GM20431 (cell line): ENCODE data around the gene POU6F2.

Experiments
- in situ Hi-C: fragments of 300-500 bp; cut with MseI, MboI; formaldehyde crosslinking; loops from one replicate; pipeline ENCODE4 v1.15.0; 2020; ENCODE audit warnings: low sequenced_read_pairs; ENCODE audit not compliant: unreplicated experiment

Gene POU6F2

GRCh38 chr7:39459636-39460035 is 481.9 kb downstream of the POU6F2 start:
- in situ Hi-C loops = loop anchor here (25.0 kb wide), 1 partner anchor 522 kb away; no protein-coding TSS in a partner anchor

DNA sequence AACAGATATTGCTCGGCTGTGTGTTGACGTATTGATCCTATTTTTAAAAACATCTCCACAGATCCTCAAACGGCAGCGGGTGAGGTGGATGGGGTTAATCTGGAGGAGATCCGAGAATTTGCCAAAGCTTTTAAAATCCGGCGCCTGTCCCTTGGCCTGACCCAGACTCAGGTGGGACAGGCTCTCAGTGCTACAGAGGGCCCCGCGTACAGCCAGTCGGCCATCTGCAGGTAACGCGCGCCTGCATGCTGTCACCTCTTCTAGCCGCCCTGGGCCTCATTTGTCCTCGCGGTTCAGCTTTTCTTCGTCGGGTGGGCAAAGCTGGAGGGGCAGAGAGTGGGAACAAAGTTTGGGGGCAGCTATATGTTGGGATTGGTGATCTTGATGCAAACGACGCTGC is 482.8 kb downstream of the POU6F2 start:
- in situ Hi-C loops = loop anchor here (25.0 kb wide), 1 partner anchor 523 kb away; no protein-coding TSS in a partner anchor

DNA sequence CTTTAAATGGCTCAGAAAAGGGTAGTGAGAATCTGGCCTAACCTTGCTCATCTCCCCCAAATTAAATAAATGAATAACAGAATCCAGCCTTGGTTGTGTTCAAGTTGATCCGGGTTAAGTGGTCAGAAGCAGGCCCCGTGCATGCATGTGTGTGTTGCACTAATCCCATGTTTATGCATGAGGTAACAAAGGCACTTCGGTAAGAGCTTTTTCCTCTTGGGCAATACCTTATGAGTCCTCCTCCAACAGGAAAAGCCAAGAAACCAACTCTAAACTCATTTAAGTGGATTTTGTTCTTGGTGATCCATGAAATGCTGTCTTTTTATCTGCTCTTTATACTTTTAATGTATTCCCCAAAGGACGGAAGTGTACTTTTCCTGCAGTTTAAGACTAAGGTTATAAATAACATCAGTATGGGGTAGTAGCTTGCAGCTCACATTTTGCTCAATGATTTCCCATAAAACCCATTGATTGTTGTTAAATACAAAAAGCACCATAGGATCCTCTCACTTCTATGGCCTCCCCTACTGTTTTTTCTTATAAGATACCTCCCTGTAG is 483.6 kb downstream of the POU6F2 start:
- in situ Hi-C loops = loop anchor here (25.0 kb wide), 1 partner anchor 524 kb away; no protein-coding TSS in a partner anchor

DNA sequence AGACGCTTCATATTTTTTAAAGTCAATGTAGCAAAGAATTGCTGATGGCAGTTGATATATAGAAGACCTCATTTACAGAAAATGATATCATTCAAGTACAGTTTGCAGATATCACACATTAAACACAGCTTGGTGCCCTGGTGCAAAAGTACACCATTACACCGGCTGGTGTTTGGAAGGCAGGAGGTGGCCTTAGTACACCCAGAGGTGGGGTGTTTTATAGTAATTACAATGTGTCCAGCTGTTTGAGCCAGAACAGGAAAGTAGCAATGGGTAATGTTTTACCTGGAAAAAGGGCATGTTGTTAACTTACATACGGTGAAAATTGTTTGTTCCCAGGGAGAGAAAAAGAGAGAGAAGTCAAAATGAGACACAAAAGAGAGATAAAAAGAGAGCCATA is 485.5 kb downstream of the POU6F2 start:
- in situ Hi-C loops = loop anchor here (25.0 kb wide), 1 partner anchor 526 kb away; no protein-coding TSS in a partner anchor

DNA sequence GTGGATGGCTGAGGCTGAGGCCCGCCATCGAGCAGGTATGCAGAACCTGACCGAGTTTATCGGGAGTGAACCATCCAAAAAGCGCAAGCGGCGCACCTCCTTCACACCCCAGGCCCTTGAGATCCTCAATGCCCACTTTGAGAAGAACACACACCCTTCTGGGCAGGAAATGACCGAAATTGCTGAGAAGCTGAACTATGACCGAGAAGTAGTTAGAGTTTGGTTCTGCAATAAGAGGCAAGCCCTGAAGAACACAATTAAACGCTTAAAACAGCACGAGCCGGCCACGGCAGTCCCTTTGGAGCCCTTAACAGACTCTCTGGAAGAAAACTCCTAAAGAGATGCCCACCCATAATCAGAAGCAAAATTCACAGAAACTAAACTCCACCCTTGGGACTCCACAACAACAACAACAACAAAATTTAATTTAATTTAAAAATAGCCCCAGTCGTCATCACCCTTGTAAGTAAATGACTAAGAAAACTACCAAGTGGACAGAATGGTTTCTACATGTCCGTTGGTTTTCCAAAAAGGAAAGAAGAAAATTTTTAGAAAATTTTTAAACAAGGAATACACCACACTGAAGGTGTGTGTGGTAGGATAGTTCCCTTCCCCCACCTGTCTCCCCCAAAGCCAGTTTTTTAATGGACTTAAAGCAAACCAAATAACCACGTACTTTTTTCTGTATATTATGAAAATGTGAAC is 486.8 kb downstream of the POU6F2 start:
- in situ Hi-C loops = loop anchor here (25.0 kb wide), 1 partner anchor 527 kb away; no protein-coding TSS in a partner anchor

DNA sequence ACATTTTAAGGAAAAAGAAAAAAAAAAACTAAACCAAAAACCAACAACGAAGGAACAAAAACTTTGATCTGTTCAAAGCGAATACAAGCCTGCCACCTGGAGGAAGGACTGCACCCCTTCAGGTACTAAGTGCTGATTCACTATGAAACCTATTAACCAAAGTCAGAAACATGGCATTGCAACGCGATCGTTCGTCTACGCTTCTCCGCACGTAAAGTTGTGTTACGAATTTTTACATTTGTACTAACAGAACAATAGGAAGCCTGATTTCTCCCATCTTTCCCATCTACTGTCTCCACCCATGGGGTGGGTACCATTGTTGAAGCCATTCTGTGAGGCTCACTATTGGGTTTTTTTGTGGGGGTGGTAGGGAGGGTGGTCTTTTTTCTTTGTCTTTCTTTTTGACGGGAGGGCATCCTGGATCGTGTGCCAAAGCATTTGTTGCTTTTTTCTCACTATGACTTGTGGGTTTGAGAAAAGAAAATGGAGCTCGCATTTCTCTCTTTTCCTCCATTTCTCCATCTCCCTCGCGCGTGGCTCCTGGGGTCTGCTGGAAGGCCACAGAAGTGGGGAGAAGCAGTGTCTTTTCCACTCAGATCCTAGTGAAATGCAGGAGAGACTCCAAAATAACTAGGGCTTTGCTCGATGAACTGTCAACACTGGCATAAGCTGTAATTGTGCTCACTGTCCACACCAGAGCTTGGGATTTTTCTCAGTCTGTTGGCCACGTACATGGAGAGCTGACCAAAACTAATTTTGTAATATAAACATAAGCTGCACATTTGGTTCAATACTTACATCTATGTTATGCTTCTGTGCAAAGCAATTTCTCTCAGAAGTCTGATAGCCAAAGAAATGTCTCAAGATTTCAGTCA is 487.6 kb downstream of the POU6F2 start:
- in situ Hi-C loops = loop anchor here (25.0 kb wide), 1 partner anchor 528 kb away; no protein-coding TSS in a partner anchor

DNA sequence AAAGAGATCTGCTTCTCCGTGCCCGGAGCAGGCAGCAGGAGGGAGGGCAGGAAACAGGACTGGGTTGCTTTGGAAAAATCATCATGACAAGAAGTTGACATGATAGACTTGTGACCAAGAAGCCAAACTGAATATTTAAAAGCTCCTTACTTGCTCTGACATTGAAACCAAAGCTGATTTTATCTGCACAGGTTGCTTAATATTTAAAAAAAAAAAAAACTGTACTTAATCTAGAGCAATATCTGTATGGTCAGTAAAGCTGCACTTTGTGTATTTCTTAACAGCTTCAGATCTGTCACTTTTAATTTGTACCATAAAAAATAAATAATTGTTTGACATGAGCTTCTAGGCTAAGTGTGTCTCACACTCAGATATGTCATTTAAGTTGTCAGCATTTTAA is 490.6 kb downstream of the POU6F2 start:
- in situ Hi-C loops = loop anchor here (25.0 kb wide), 1 partner anchor 531 kb away; no protein-coding TSS in a partner anchor

DNA sequence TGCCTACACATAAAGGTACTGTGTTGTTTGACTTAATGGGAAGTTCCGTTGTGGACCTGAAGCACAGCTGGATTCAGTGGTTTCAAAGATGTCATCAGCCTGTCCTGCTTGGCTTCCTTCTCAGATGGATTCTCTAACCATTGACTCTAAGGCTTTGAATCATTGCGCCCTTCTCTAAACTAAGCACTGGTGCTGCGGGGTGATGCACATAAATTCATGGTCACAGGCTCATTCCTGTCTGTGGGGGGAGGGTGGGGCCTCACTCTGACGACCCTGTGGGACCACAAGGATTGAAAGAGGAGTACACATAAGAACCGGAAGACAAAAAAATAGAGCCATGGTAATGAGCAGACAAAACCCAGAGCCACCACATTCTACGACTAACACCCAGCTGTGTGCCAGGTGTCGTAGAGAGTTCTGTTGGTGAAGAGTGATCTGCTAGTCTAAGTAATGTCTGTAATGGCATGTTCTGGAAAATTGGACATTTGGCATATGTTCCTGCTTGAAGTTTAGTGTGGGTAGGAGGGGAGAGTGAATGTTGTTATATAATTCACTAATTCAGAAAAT is 491.2 kb downstream of the POU6F2 start:
- in situ Hi-C loops = loop anchor here (25.0 kb wide), 1 partner anchor 532 kb away; no protein-coding TSS in a partner anchor

GRCh38 chr7:39480901-39481300 is 503.2 kb downstream of the POU6F2 start:
- in situ Hi-C loops = no loop called here

- in situ Hi-C loops = no loop called here
Observed at GRCh38 chr7:39488467-39489393, 511.0 kb downstream of the POU6F2 start.

DNA sequence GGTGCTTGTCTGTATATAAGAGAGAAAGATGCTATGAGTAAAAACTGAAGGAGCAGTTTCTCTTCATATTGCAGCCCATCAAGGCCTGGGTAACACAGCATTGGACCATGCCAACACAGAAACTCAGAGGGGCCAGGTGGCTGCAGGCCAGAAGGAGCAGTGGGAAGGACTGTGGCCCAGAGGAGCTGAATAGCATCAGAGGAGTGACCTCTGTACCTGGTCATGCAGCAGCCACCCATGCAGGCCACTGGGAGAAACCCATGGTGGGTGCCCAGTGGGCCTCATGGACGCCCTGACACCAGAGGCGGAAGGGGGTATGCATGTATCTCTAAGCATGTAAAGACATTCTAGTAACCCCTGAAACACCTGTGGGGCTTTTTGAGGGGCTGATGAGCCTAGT is 512.6 kb downstream of the POU6F2 start:
- in situ Hi-C loops = no loop called here

DNA sequence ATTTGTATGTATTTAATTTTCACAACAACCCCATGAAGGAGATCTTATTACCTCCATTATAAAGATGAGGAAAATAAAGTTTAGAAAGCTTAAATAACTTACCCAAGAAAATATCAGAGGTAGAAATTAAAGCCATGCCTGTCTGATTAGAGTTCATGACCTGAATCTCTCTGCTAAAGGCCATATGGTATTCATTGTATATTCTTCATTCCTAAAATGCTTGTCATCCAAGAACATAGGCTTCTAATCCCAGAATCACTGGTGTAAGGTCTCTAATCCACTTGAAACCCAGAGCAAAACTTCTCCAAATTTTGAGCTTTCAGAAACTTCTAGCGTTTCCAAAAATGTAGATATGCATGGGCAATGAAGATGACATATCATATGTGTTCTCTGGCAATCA is 516.2 kb downstream of the POU6F2 start:
- in situ Hi-C loops = no loop called here

- in situ Hi-C loops = loop anchor here (25.0 kb wide), 1 partner anchor 714 kb away; no protein-coding TSS in a partner anchor
Observed at GRCh38 chr7:39501358-39501757, 523.6 kb downstream of the POU6F2 start.

GRCh38 chr7:39504963-39505362 is 527.3 kb downstream of the POU6F2 start:
- in situ Hi-C loops = loop anchor here (25.0 kb wide), 1 partner anchor 718 kb away; no protein-coding TSS in a partner anchor

DNA sequence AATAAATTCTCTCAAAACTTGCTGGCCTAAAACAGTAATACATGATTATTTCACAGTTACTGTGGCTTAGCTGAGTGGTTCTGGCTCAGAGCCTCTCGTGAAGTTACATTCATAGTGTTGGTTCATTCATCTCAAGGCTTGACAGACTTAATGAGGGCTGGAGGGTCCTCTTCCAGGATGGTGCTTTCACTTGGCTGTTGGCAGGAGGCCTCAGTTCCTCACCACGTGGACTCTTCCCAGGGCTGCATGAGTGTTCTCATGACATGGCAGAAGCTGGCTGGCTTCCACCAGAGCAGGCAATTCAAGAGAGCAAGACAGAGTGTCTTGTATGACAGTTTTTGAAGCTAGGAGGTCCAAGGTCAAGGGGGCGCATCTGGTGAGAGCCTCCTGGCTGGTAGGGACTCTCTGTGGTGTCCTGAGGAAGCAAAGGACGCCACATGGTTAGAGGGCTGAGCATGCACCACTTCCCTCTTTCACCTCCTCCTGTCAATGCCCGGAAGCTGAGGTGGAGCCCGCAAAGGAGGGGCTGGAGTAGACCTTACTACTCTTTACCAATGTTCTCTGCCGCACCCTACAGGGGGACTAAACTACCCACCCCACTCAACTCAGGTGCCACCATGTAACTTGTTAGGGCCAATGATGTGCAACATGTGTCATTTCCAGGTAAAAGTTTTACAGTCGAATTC is 530.3 kb downstream of the POU6F2 start:
- in situ Hi-C loops = loop anchor here (25.0 kb wide), 1 partner anchor 721 kb away; no protein-coding TSS in a partner anchor

DNA sequence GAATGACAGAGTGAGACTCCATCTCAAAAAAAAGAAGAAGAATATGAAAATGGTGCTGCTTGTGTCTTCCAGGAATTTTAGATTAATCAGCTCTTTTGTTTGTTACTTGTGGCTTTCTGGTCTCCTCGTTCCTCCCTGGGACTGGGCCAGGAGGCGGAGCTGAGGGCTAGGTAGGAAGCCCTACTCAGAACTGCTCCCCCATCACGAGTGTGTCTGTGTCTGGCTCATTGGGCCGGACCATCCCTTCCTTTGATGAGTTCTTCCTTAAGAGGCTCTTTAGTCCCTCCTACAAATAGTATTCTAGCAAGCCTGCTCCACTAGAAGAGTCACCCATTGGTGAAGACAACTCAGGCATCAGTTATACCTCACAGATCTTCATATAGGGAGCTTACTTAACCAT is 531.7 kb downstream of the POU6F2 start:
- in situ Hi-C loops = loop anchor here (25.0 kb wide), 1 partner anchor 722 kb away; no protein-coding TSS in a partner anchor

GRCh38 chr7:39509912-39510311 is 532.2 kb downstream of the POU6F2 start:
- in situ Hi-C loops = loop anchor here (25.0 kb wide), 1 partner anchor 723 kb away; no protein-coding TSS in a partner anchor

- in situ Hi-C loops = loop anchor here (25.0 kb wide), 1 partner anchor 724 kb away; no protein-coding TSS in a partner anchor
Observed at GRCh38 chr7:39510864-39511354, 533.2 kb downstream of the POU6F2 start.
